ENCODE measurements around the gene VWC2L. TPM values are rescaled to one million over a fixed set of nuclear protein-coding genes. Genes with fewer than 3 reads are reported as not detected.

Gene VWC2L
- total RNA-seq, 1 experiment from 2014 or later, result not detected

DNA sequence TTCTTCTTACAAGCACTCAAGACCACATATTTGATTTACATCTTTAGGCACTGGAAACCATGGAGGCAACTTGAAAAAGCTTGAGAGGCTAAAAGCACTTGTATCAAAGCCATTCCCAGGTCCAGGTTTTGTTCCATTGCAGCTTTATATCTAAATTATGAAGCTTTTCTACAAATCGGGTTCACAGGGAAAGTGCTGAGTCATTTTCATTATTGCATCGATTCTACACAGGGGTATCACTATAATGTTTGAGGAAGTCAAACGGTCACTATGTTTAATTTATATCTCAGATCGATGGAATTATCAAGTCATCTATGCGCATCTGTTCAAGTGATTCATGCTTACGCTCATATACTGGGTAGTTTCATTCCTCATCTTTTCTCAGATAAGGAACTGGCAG, 118.7 kb downstream of the VWC2L start:
- DNase-seq (ENCODE audit: low read depth in 1 of 2, low spot score in 2 of 2), result no peak
- Histone ChIP-seq H3K9me3 (replicated peaks) (no peaks in the 10 kb centered on the region), H3K36me3 (no peaks in the 10 kb centered on the region), H3K4me3 (no peak overlapping the region), H3K27ac (no peak overlapping the region), H3K27me3 (replicated peaks) (no peaks in the 10 kb centered on the region), H3K4me1 (replicated peaks) (peaks cover 16% of the 10 kb centered on the region)

DNA sequence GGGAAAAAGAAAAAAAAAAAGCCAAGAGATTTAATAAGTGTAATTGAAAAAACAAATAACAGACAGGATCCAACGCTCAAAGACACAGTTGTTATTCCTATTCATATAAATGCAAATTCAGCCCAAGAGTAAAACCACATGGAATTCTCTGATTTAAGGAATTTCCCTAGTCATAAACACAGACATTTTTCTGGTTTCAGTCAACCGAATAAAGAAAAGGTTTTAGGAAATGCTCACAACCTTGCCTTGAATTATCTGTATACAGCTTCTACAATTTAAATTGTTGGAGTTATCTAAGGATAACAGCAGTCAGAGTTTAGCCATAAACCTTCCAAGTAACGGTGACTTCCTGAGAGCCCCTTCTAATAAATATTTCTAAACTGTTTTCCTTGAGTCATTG, 122.7 kb downstream of the VWC2L start:
- H3K36me3 ChIP-seq, result no peaks in the 10 kb centered on the region
- H3K4me3 ChIP-seq, result no peak overlapping the region
- peak in 1 of 2 experiments; percentile 87 for DNase-seq (ENCODE audit: low read depth in 1 of 2, low spot score in 2 of 2)
- H3K27ac ChIP-seq, result peak overlapping the region; percentile 64
- no peaks in the 10 kb centered on the region for H3K9me3 ChIP-seq (replicated peaks)
- peaks cover 46% of the 10 kb centered on the region for H3K4me1 ChIP-seq (replicated peaks)
- no peaks in the 10 kb centered on the region for H3K27me3 ChIP-seq (replicated peaks)

DNA sequence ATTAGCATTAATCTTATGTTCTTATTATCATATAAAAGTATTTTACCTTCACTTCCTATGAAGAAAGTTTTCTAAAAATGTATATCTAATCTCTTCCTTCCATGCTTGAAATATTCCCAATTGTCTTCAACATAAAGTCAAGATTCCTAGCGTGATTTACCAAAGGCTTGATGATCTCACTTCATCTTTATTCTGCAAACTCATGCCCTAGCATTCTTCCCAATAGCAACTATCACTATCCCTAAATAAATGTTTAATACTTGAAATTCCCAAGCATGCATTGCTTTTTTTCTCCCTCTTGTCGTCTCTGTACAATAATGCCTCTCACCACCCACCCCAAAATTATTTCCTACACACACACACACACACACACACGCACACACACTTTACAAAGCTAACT, 125.8 kb downstream of the VWC2L start:
- H3K9me3 ChIP-seq (replicated peaks), result no peaks in the 10 kb centered on the region
- no peaks in the 10 kb centered on the region for H3K36me3 ChIP-seq
- no peaks in the 10 kb centered on the region for H3K27me3 ChIP-seq (replicated peaks)
- peaks cover 46% of the 10 kb centered on the region for H3K4me1 ChIP-seq (replicated peaks)
- peak; percentile 48 to 69 for DNase-seq (ENCODE audit: low read depth in 1 of 2, low spot score in 2 of 2)
- H3K4me3 ChIP-seq, result no peak overlapping the region
- H3K27ac ChIP-seq, result peak overlapping the region; percentile 71

DNA sequence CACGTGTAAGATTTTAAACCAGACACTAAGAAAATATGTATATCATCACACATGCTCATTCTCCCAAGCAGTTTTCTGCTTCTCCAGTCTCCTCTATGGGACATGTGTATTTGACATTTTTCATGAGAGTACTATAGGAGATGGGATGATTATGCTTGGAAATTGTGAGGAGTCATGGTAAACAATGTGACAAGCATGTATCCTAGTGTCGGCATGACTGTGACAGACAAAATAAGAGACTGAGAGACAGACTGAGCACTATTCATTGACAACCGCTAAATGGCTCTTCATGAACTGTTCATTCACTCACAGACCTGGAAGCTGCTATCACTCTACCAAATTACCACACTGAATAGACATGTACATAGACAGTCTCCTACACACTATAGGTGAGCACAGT, 127.1 kb downstream of the VWC2L start:
- no peak overlapping the region for H3K4me3 ChIP-seq
- no peak for DNase-seq (ENCODE audit: low read depth in 1 of 2, low spot score in 2 of 2)
- H3K27ac ChIP-seq, result no peak overlapping the region
- H3K9me3 ChIP-seq (replicated peaks), result no peaks in the 10 kb centered on the region
- peaks cover 52% of the 10 kb centered on the region for H3K4me1 ChIP-seq (replicated peaks)
- no peaks in the 10 kb centered on the region for H3K27me3 ChIP-seq (replicated peaks)
- H3K36me3 ChIP-seq, result no peaks in the 10 kb centered on the region

DNA sequence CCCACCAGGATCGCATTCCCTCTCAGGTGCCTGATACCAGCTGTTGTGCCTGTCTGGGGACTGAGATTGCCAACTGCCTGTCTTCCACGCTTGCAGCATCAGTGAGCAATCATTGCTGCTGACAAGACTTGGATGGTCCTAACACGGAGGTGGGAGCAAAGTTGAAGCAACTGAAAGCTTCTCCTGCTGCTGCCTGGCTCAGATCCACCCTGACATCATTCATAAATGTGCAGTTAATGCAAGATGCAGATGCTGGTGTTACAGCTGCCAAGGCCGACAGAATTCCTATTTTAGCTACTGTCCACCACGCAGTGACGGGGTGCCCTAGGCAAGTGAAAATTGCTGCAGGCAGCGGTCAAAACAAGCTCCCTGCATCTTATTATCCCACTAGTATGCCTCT, 131.4 kb downstream of the VWC2L start:
- no peaks in the 10 kb centered on the region for H3K9me3 ChIP-seq (replicated peaks)
- H3K27me3 ChIP-seq (replicated peaks), result no peaks in the 10 kb centered on the region
- no peak overlapping the region for H3K4me3 ChIP-seq
- peak overlapping the region; percentile 68 for H3K27ac ChIP-seq
- peaks cover 25% of the 10 kb centered on the region for H3K4me1 ChIP-seq (replicated peaks)
- DNase-seq (ENCODE audit: low read depth in 1 of 2, low spot score in 2 of 2), result no peak
- no peaks in the 10 kb centered on the region for H3K36me3 ChIP-seq

DNA sequence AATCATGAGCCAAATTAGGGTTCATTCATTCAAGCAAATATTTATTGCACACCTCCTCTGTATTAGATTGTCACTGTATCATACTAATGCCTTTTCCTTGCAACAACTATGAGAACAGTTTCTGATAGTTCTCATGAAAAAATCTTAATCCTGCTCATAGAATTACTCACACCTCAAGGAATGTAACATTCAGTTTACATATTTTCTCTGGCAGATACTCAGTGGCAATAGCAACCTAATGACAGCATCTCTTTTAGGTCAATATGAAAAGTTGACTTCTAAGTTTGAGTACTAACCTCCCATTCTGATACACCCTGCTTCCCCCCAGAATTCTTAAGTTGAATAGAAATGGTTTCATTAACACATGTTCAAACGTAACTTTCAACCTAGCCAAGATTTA, 132.0 kb downstream of the VWC2L start:
- no peaks in the 10 kb centered on the region for H3K36me3 ChIP-seq
- H3K9me3 ChIP-seq (replicated peaks), result no peaks in the 10 kb centered on the region
- H3K4me1 ChIP-seq (replicated peaks), result peaks cover 23% of the 10 kb centered on the region
- no peaks in the 10 kb centered on the region for H3K27me3 ChIP-seq (replicated peaks)
- H3K4me3 ChIP-seq, result no peak overlapping the region
- H3K27ac ChIP-seq, result peak overlapping the region; percentile 68
- peak in 1 of 2 experiments; percentile 57 for DNase-seq (ENCODE audit: low read depth in 1 of 2, low spot score in 2 of 2)

DNA sequence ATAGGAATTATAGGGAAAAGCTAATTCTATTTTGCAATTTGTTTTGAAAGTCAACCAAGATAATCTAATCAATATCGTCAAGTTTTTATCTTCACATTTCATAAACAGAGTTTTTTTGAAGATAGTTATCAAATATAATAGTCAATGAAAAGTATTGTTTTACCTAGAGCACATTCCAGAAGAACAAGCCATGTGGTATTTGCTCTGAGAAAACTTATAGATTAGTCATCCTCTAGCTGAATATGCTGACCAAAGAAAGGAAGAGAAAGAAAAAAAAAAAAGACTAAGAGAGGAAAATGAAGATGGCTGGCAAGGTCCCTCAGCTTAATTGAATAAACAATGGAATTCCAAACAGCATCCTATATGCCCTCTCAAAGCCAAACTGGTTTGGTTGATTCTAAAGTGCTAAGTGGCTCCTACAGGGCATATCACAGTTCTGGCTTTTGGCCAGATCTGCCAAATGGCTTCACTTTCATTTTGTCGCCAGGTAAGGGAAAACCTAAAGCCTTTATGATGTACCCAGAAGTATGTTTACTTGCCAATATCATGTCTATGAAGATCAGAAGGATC, 132.6 kb downstream of the VWC2L start:
- H3K27me3 ChIP-seq (replicated peaks), result no peaks in the 10 kb centered on the region
- no peaks in the 10 kb centered on the region for H3K9me3 ChIP-seq (replicated peaks)
- H3K36me3 ChIP-seq, result no peaks in the 10 kb centered on the region
- H3K27ac ChIP-seq, result peak overlapping the region; percentile 68
- no peak overlapping the region for H3K4me3 ChIP-seq
- peak in 1 of 2 experiments; percentile 62 for DNase-seq (ENCODE audit: low read depth in 1 of 2, low spot score in 2 of 2)
- H3K4me1 ChIP-seq (replicated peaks), result peaks cover 23% of the 10 kb centered on the region

DNA sequence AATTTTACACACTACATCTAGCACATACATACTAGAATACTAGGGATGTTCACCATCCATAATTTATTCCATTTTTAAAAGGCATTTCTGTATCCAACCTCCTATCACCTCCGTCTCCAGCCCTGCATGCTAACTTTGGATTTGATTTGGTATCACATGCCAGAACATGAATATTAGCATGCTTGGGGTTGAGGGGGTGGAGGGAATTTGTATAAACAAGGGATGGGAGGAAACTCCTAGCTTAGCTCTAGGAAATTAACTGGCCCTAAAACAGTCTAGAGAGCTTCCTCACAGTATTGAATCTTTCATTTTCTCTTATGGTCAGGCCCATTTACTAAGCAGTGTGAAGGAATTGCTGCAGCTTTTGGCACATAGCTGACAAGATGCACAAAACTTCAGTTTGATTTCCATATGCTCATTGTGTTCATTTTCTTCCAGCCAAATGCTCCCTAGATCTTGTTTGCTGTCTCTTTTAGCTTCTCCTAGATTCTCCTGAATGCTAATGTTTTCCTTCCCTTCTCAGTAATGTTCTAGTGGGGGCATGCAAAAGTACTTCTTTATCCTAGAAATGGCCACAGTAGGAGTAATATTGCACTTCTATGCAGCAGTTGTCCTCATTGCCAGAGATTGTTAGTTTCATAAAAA, 135.2 kb downstream of the VWC2L start:
- no peak overlapping the region for H3K4me3 ChIP-seq
- no peaks in the 10 kb centered on the region for H3K36me3 ChIP-seq
- no peak for DNase-seq (ENCODE audit: low read depth in 1 of 2, low spot score in 2 of 2)
- H3K27me3 ChIP-seq (replicated peaks), result no peaks in the 10 kb centered on the region
- H3K9me3 ChIP-seq (replicated peaks), result no peaks in the 10 kb centered on the region
- H3K27ac ChIP-seq, result no peak overlapping the region
- peaks cover 23% of the 10 kb centered on the region for H3K4me1 ChIP-seq (replicated peaks)

DNA sequence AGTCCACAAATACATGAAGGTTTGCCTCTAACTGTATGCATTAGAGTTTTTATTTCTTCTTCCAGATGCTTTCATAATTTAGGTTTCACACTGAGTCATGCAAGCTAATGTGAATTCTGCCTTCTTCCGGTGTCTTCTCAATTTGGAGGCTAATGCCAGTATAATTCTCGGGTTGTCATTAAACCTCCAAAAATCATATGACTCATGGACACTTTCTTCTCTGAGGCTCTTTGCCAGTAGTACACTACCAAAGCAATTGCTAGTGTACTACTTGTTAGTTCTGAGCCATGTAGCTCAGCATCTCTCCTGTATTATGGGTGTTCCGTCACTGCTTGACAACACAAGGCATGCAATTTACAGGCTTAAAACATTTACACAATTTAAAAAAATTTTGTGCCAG, 137.1 kb downstream of the VWC2L start:
- Histone ChIP-seq H3K4me1 (replicated peaks) (peaks cover 13% of the 10 kb centered on the region), H3K27me3 (replicated peaks) (no peaks in the 10 kb centered on the region), H3K4me3 (no peak overlapping the region), H3K36me3 (no peaks in the 10 kb centered on the region), H3K27ac (no peak overlapping the region), H3K9me3 (replicated peaks) (no peaks in the 10 kb centered on the region)
- no peak for DNase-seq (ENCODE audit: low read depth in 1 of 2, low spot score in 2 of 2)

DNA sequence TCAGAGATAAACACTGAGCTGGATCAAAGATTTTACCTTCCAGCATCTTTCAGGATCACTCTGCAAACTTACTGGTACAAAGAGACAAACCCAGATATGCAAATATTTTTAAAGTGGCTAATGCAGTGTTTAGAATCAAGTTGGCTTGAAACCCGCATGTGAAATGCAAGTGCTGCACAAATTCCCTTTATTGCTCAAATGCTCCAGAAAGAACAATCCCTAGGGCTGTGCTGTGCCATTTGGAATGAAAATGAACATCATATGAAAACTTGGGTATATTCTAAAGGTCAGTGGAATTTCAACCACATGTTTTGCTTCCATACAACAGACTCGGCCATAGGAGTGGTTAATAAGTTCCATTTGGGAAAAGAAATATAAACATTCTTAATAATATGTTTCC, 139.1 kb downstream of the VWC2L start:
- no peak for DNase-seq (ENCODE audit: low read depth in 1 of 2, low spot score in 2 of 2)
- Histone ChIP-seq H3K36me3 (no peaks in the 10 kb centered on the region), H3K4me3 (no peak overlapping the region), H3K27ac (no peak overlapping the region), H3K27me3 (replicated peaks) (no peaks in the 10 kb centered on the region), H3K9me3 (replicated peaks) (no peaks in the 10 kb centered on the region), H3K4me1 (replicated peaks) (no peaks in the 10 kb centered on the region)

DNA sequence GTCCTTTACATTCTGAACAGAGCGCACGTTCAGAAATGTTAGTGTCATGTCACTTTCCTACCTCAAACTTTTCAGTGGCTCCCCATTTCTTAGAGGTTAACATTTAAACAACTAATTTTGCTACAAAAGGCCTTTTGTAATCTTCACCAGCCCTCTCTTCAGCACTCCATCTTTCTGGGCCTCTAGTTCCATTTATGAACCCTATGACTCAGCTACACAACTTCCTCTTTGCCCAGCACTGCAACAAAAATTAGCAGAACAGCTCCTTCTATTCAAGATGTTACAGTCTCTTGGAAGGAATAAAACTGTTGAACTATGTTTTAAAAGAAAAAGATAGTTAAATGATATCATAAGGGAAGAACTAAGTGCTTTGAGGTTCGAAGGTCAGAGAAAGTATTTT, 139.9 kb downstream of the VWC2L start:
- no peak for DNase-seq (ENCODE audit: low read depth in 1 of 2, low spot score in 2 of 2)
- Histone ChIP-seq H3K27me3 (replicated peaks) (no peaks in the 10 kb centered on the region), H3K4me3 (no peak overlapping the region), H3K27ac (no peak overlapping the region), H3K9me3 (replicated peaks) (no peaks in the 10 kb centered on the region), H3K4me1 (replicated peaks) (no peaks in the 10 kb centered on the region), H3K36me3 (no peaks in the 10 kb centered on the region)

DNA sequence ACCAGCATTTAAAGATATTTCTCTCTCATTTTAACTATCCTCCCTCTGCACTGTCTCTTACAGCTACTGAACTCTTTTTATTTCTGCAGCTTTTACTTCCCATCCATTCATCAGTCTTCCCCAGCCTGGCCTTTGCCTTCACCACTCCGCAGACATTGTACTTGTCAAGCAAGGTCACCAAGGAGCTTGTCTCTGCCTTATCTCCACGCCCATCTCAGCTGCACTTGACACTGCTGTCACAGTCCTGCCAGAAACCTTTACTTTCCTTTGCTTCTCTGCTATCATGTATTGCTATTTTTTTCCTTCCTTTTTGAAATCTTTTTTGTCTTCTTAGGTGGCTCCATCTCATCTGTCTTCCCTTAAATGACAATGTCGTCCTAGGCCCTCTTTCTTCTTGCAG, 147.0 kb downstream of the VWC2L start:
- no peaks in the 10 kb centered on the region for H3K27me3 ChIP-seq (replicated peaks)
- H3K36me3 ChIP-seq, result no peaks in the 10 kb centered on the region
- no peaks in the 10 kb centered on the region for H3K4me1 ChIP-seq (replicated peaks)
- no peak for DNase-seq (ENCODE audit: low read depth in 1 of 2, low spot score in 2 of 2)
- H3K27ac ChIP-seq, result no peak overlapping the region
- no peaks in the 10 kb centered on the region for H3K9me3 ChIP-seq (replicated peaks)
- no peak overlapping the region for H3K4me3 ChIP-seq

DNA sequence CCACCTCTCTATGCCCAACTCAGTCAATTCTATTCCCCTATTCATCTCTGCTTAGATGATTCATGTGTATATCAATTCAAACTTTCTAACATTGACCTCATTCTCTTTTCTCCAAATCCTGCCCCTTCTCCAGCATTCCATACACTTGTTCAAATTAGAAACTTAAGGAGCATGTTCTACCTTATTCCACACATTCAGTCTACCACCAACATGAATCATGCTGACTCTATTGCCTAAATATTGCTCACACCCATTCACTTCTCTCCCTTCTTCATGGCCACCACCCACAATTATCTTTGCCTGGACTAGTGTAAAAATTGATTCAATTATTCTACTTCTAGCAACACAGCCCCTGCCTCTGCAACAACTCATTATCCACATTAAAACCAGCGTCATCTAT, 147.5 kb downstream of the VWC2L start:
- Histone ChIP-seq H3K4me3 (no peak overlapping the region), H3K36me3 (no peaks in the 10 kb centered on the region), H3K4me1 (replicated peaks) (no peaks in the 10 kb centered on the region), H3K27me3 (replicated peaks) (no peaks in the 10 kb centered on the region), H3K9me3 (replicated peaks) (no peaks in the 10 kb centered on the region), H3K27ac (no peak overlapping the region)
- DNase-seq (ENCODE audit: low read depth in 1 of 2, low spot score in 2 of 2), result no peak

DNA sequence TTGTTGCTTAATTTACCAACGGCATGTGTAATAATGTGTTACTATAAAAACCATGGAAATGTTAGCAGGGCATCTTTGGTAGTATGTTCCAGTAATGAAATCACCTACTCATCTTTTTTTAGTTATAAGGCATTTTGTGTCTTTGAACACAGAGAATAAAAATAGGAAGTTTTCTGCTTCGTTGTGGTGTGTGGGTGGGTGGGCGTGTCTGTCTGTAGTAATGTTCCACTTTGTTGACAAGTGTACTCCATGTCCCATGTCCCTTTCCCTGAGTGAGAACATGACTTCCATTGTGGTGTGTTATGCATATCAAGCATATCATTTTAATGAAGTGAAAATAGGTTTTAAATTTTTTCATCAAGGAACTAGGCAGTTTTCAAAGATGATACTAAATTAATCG, 149.3 kb downstream of the VWC2L start:
- no peak for DNase-seq (ENCODE audit: low read depth in 1 of 2, low spot score in 2 of 2)
- H3K4me1 ChIP-seq (replicated peaks), result no peaks in the 10 kb centered on the region
- H3K4me3 ChIP-seq, result no peak overlapping the region
- no peaks in the 10 kb centered on the region for H3K9me3 ChIP-seq (replicated peaks)
- H3K27me3 ChIP-seq (replicated peaks), result no peaks in the 10 kb centered on the region
- no peaks in the 10 kb centered on the region for H3K36me3 ChIP-seq
- H3K27ac ChIP-seq, result no peak overlapping the region
